ENCODE data around the gene SOX13.

SOX13 gene

GRCh38 chr1:204065174-204065985 lies 7.5 kb upstream of the SOX13 start:
- DNase-seq, result no peak

DNA sequence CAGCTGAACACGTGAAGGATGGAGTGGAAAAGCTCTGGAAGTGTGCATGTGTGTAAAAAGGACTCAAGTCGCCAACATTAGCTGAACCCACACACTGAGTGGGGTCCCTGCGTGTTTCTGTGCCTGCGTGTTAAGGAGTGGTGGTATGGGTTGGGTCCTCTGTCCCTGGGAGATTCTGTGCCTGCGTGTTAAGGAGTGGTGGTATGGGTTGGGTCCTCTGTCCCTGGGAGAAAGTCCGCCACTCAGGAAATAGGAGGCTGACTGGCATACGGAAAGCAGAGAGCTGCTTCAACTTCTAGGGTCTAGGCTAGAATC lies 7.0 kb upstream of the SOX13 start:
- no peak for DNase-seq

GRCh38 chr1:204067935-204068334 lies 5.0 kb upstream of the SOX13 start:
- DNase-seq, result no peak

- DNase-seq, result no peak
Observed at GRCh38 chr1:204069887-204070286, 3.0 kb upstream of the SOX13 start.

GRCh38 chr1:204070895-204071294 lies 2.0 kb upstream of the SOX13 start:
- no peak for DNase-seq

DNA sequence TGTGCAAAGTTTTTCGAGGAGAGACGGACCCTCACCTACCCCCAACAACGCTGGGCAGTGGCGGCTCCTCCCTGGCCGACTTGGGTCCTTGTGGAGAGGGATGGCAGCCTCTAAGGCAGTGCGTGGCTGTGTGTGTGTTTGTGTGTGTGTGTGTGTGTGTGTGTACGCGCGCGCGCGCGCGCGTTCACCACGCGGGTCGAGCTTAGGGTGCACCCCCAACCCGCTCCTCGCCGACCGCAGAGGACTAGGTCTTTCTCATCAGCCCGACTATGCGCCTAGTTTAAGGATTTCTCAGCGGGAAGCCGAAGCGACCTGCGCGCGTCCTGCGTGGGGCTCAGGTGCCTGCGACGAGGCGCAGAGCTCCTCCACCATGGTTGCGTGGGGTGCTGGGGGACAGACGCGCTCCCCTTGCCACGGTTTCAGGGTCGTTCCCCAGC lies 940 bp downstream of the SOX13 start:
- DNase-seq, result no peak

DNA sequence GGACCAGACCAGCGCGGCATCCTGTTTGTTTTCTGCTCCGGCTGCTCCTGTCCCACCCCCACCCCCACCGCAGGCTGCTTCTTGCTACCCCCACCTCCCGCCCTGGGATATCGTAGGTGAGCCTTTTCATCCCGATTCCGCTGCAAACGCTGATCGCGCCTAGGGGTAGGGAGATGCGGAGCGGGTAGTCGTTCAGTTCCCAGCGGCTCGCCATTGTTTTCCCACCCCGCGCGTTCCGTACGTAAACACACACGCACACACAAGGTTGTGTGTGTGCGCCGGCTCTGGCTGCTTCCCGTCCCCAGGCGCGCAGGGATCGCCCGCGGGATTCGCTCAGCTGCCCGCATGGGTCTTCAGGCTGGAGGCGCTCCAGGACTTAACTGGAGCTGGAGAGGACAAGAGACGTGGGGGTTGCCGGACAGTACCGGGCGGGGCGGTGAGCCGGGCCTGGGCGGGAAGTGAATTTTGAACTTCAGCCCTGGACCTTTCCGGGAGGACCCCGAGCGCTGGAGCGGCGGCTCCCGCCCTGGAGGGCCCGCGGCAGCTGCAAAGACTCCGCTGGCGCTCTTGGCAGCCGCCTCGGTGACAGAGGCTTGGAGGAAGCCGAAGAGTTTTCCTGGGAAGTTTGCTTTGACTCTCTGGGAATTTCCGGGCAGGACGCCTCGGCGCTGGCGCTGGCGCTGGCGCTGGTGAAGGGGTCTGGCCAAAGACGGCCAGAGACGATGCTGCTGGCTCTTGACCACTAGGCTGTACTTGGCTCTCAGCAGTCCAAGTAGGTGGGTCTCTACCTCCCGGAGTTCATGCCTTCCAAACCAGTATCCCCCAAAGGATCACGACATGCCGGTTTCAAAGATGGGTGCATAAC lies 1.6 kb downstream of the SOX13 start:
- peak in 1 of 2 experiments; percentile 7 for DNase-seq

DNA sequence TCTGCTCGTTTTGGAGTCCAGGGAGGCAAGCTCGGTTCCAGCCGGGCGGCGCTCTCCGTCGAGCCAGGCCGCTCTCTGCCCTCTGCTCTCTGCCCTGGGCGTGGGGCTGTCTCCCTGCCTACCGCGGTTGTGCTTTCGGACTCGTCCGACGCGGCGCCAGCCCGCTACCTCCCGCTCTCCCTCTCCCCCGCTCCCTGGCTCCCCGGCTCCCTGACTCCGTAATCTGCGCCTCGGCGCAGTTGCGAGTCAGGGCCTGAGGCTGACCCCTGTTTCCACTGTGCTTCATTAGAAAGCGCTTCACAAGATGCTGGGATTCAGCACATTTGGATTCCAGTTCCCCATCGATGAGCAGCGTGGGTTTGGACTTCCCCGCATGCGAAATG lies 2.2 kb downstream of the SOX13 start:
- no peak for DNase-seq

GRCh38 chr1:204075890-204076846 lies 3.3 kb downstream of the SOX13 start:
- no peak for DNase-seq

- DNase-seq, result no peak
Observed at GRCh38 chr1:204076891-204077290, 4.0 kb downstream of the SOX13 start.

- no peak for DNase-seq
Observed at GRCh38 chr1:204077979-204078696, 5.2 kb downstream of the SOX13 start.

DNA sequence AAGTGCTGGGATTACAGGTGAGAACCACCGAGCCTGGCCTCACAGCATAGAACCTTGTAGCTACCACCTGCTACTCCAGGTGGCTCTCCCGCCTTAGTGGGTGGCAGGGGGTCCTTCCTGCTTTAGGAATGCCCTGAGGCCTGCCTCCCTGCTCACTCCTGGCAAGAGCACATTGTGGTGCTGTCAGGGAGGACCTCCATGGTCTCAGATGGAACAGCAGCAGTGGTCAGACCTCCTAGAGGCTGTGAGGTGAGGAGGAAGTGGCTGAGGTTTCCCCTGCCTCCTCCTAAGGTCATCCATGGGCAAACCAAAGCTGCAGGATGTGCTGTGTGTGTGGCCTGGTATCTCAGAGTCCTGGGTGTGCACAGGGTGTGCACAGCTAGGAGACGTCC lies 6.7 kb downstream of the SOX13 start:
- DNase-seq, result no peak

- DNase-seq, result peak in 1 of 2 experiments; percentile 23
Observed at GRCh38 chr1:204080163-204080903, 7.4 kb downstream of the SOX13 start.

DNA sequence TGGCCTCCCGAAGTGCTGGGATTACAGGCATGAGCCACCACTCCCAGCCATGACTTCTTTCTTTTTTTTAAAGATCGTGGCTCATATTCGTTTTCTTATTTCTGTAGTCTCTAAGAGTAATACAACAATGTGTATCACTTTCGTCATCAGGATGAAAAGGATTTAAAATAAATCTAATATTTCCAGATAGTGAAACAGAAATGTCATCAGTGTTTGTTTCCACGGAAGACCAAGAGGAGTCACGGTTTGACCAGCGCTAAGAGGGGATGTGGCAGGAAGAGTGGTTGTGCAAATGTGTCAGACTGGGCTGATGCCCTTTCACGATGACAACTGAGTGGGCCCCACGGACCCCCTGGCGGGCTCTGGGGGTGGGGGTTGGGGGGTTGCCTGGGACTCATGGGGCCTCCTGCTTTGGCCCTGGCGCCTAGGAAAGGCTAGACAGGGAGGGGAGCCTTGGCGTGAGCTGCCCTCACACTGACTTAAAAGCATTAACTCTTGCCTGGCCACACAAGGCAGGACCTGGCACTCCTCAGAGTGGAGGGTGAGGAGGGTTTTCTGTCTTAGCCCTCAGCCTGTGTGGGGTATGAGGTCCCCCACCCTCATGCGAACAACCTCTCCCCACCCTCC lies 8.4 kb downstream of the SOX13 start:
- no peak for DNase-seq

- no peak for DNase-seq
Observed at GRCh38 chr1:204081791-204082513, 9.0 kb downstream of the SOX13 start.

GRCh38 chr1:204083491-204083890 lies 10.6 kb downstream of the SOX13 start:
- DNase-seq, result no peak

- DNase-seq, result no peak
Observed at GRCh38 chr1:204084247-204084772, 11.4 kb downstream of the SOX13 start.

- DNase-seq, result no peak
Observed at GRCh38 chr1:204085876-204086275, 13.0 kb downstream of the SOX13 start.

GRCh38 chr1:204087181-204087892 lies 14.4 kb downstream of the SOX13 start:
- no peak for DNase-seq
